Sigmoid colon (tissue), 7 donors: ENCODE results near the gene SPTBN5. TPM values are rescaled to one million over a fixed set of nuclear protein-coding genes. Genes with fewer than 3 reads are reported as not detected.

Source experiments
- DNase-seq: peaks from one replicate; pipeline ENCODE4 v3.0.0-alpha.2; 2019
- H3K27ac ChIP-seq, 4 donors: fragments of 200-600 bp; sonication (generic); one replicate each; pipeline ENCODE4 v1.5.1; 2016 to 2019; ENCODE audit warnings: mild to moderate bottlenecking in 1 of 4
- H3K27me3 ChIP-seq, 3 donors: fragments of 200-600 bp; sonication (generic); one replicate each; pipeline ENCODE4 v1.5.1; 2019; ENCODE audit warnings: mild to moderate bottlenecking in 1 of 3
- H3K36me3 ChIP-seq, 4 donors: fragments of 200-600 bp; sonication (generic); one replicate each; pipeline ENCODE4 v1.5.1; 2016 to 2019
- H3K4me1 ChIP-seq, 4 donors: fragments of 200-600 bp; sonication (generic); one replicate each; pipeline ENCODE4 v1.5.1; 2017 to 2019
- H3K4me3 ChIP-seq, 4 donors: fragments of 200-600 bp; sonication (generic); one replicate each; pipeline ENCODE4 v1.5.1; 2017 to 2019; ENCODE audit warnings: mild to moderate bottlenecking in 2 of 4, moderate library complexity in 1 of 4
- H3K9me3 ChIP-seq, 4 donors: fragments of 200-600 bp in 3 of 4; sonication (generic) in 3 of 4; one replicate each; pipeline versions ENCODE4 v1.5.1 to v1.6.1; 2013 to 2019
- EP300 ChIP-seq, 4 donors: sonication (generic); formaldehyde crosslinking; IDR thresholded peaks; one replicate each; pipeline ENCODE4 v1.6.1; 2017; ENCODE audit warnings: antibody characterized with exemption in 4 of 4
- POLR2A ChIP-seq, 2 donors: fragments of 450-650 bp; IDR thresholded peaks; one replicate each; pipeline ENCODE4 v1.6.1; 2016; ENCODE audit warnings: antibody characterized with exemption in 2 of 2, mild to moderate bottlenecking in 2 of 2, moderate library complexity in 2 of 2
- POLR2AphosphoS5 ChIP-seq, 4 donors: sonication (generic); formaldehyde crosslinking; IDR thresholded peaks; one replicate each; pipeline ENCODE4 v1.6.1; 2017; ENCODE audit warnings: antibody characterized with exemption in 4 of 4
- WGBS, 2 donors: extraction: QIAGEN DNeasy Blood & Tissue Kit; methylation state at CpG; one replicate each; pipeline ENCODE4 v1.1.7; 2013; 5-methylcytosine and 5-hydroxymethylcytosine counted together
- intact Hi-C: fragments of 100-400 bp; cut with DNase I; formaldehyde crosslinking; loops from one replicate; pipeline ENCODE4 v1.15.1; 2023
- polyA plus RNA-seq, 3 donors: library from polyadenylated mRNA; stranded (reverse); fragments of 200-250 nt; gene quantifications; one replicate each; pipeline ENCODE4 v1.2.3, GENCODE V29; 2013
- total RNA-seq, 4 donors: library from RNA; depleted of rRNA; stranded (reverse); fragments of >200 nt; gene quantifications; one replicate each; pipeline ENCODE4 v1.1.0, GENCODE V29; 2016
- TF ChIP-seq, protein P1 (sequence below), 4 experiments: fragments of 450-650 bp in 3 of 4; fragments of 200-600 bp in 1 of 4; IDR thresholded peaks; one replicate each; pipeline ENCODE4 v1.5.1; 2016 to 2019; ENCODE audit warnings: antibody characterized with exemption in 4 of 4, mild to moderate bottlenecking in 3 of 4, moderate library complexity in 2 of 4
- donor health status: healthy with polysubstance abuse.
- donor health status: Bipolar disorder and iron deficiency.
- donor health status: healthy.

The SPTBN5 gene
- total and polyA plus RNA-seq, 7 donors, result under 0.01 to 2.3 (median 0.60) TPM

DNA sequence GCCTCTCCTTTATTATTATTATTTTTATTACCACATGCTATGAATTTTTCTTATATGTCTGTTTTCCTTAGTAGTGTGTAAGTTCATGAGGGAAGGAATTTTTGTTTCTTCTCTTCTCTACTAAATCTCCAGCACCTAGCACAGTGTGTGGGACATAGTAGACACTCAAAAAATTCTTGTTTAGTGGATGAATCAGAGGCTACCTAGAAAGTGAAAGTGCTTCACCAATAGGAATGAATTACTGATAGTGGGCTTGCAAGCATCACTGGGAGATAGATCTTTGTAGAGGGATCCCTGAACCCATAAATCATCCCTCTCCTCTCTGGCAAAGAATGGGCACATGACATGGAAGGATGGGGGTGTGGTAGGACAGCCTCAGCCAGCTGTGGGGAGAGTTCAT lies 8.5 kb downstream of the SPTBN5 start:
- H3K27me3 ChIP-seq, result peaks cover 0 to 20% (median 9%) of the 10 kb centered on the region in 3 donors
- peaks cover 0 to 17% (median 12%) of the 10 kb centered on the region in 4 donors for H3K4me1 ChIP-seq
- H3K27ac ChIP-seq, result no peak overlapping the region
- no peaks in the 10 kb centered on the region for H3K9me3 ChIP-seq
- no peaks in the 10 kb centered on the region for H3K36me3 ChIP-seq
- intact Hi-C loops, result no loop called here
- TF ChIP-seq, protein P1, sequence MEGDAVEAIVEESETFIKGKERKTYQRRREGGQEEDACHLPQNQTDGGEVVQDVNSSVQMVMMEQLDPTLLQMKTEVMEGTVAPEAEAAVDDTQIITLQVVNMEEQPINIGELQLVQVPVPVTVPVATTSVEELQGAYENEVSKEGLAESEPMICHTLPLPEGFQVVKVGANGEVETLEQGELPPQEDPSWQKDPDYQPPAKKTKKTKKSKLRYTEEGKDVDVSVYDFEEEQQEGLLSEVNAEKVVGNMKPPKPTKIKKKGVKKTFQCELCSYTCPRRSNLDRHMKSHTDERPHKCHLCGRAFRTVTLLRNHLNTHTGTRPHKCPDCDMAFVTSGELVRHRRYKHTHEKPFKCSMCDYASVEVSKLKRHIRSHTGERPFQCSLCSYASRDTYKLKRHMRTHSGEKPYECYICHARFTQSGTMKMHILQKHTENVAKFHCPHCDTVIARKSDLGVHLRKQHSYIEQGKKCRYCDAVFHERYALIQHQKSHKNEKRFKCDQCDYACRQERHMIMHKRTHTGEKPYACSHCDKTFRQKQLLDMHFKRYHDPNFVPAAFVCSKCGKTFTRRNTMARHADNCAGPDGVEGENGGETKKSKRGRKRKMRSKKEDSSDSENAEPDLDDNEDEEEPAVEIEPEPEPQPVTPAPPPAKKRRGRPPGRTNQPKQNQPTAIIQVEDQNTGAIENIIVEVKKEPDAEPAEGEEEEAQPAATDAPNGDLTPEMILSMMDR (IDR thresholded peaks at IDR 0.05), result no peak
- TF ChIP-seq POLR2AphosphoS5 (IDR thresholded peaks at IDR 0.05) (no peak), POLR2A (IDR thresholded peaks at IDR 0.05) (no peak), EP300 (IDR thresholded peaks at IDR 0.05) (no peak)
- H3K4me3 ChIP-seq, result no peak overlapping the region
- DNase-seq, result no peak

DNA sequence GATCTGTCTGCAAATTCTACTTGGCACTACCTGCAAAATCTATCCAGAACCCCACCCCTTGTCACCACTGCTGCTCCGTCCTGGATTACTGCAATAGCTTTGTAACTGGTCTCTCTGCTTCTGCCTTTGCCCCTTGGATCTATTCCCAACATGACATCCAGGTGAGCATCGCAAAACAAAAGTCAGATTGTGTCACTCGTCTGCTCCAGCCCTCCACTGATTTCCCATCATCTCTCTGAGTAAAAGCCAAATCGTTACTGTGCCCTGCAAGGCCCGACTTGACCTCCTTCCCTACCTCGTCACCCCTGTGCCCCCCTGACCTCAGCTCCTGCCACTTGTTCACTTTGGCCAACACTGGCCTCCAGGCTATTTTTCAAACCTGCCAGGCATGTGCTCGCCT lies 9.4 kb downstream of the SPTBN5 start:
- Histone ChIP-seq H3K4me3 (no peak overlapping the region), H3K27ac (no peak overlapping the region), H3K36me3 (no peaks in the 10 kb centered on the region), H3K27me3 (peaks cover 0 to 28% (median 9%) of the 10 kb centered on the region in 3 donors), H3K4me1 (peaks cover 0 to 17% (median 12%) of the 10 kb centered on the region in 4 donors), H3K9me3 (no peaks in the 10 kb centered on the region)
- 73 to 86% methylated on average over 7 of the region's 7 CpGs for WGBS, 2 donors
- TF ChIP-seq, protein P1 (IDR thresholded peaks at IDR 0.05), result no peak
- TF ChIP-seq POLR2AphosphoS5 (IDR thresholded peaks at IDR 0.05) (no peak), EP300 (IDR thresholded peaks at IDR 0.05) (no peak), POLR2A (IDR thresholded peaks at IDR 0.05) (no peak)
- intact Hi-C loops, result no loop called here
- no peak for DNase-seq

DNA sequence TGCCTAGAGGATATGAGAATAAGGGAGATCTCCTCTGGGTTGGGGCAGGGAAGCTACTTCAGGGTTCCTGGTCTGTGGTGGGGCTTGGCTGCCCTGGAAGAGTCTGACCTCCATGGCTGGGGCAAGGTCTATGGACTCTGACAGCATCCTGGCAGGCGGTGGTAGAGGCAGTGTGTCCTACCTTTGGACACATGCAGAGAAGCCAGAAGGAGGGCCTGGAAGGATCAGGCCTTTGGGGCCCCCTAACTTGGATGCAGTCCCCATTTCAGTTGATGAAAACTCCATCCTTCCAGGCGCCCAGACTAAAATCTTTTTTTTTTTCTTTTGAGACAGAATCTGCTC lies 10.4 kb downstream of the SPTBN5 start:
- WGBS, 2 donors, result 88 to 94% methylated on average over 2 of the region's 2 CpGs
- H3K27me3 ChIP-seq, result peaks cover 0 to 33% (median 9%) of the 10 kb centered on the region in 3 donors
- no peaks in the 10 kb centered on the region for H3K9me3 ChIP-seq
- peaks cover 0 to 17% (median 12%) of the 10 kb centered on the region in 4 donors for H3K4me1 ChIP-seq
- intact Hi-C loops, result no loop called here
- TF ChIP-seq, protein P1 (IDR thresholded peaks at IDR 0.05), result no peak
- TF ChIP-seq EP300 (IDR thresholded peaks at IDR 0.05) (no peak), POLR2AphosphoS5 (IDR thresholded peaks at IDR 0.05) (no peak), POLR2A (IDR thresholded peaks at IDR 0.05) (no peak)
- H3K36me3 ChIP-seq, result no peaks in the 10 kb centered on the region
- no peak overlapping the region for H3K4me3 ChIP-seq
- H3K27ac ChIP-seq, result no peak overlapping the region
- no peak for DNase-seq

DNA sequence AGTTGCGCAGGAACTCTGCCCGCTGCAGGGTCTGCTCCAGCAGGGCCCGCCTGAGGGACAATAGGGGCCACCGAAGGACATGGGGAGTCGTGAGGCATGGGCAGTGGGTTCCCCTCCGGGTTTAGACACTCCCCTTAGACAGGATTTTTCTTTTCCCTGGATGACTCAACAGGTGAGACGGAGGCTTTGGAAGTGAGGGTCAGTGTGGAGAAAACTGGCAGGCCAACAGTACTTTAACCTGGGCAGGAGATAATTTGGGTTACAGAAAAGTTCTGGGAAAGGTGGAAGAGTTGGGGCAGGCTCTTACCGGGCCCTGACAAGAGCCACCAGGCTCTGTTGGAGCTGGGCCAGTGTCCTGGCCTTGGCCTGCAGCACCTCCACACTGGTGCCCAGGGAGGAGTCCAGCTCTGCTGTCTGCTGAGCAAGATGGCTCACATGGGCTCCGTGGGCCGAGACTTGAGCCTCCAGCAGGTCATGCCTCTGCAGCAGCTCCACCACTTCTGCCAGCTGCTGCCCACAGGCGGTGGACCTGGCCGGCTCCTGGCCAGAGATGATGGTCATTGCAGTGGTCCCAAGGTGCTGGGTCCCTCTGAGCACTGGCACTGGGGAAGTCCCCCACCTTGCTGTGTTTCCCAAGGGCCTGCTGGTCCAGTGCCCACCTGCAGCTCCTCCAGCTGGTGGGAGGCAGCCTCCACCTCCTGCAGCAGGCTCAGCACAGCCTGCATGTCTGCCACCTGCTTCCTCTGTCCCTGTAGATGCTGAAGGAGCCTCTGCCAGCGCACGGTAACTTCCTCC lies 11.0 kb downstream of the SPTBN5 start:
- Histone ChIP-seq H3K27me3 (peaks cover 0 to 33% (median 9%) of the 10 kb centered on the region in 3 donors), H3K36me3 (no peaks in the 10 kb centered on the region), H3K4me3 (peak overlapping the region in 3 of 4 donors; percentile 32 to 45 (median 45)), H3K27ac (no peak overlapping the region), H3K4me1 (peaks cover 0 to 17% (median 12%) of the 10 kb centered on the region in 4 donors), H3K9me3 (no peaks in the 10 kb centered on the region)
- no peak for DNase-seq
- intact Hi-C loops, result no loop called here
- 49 to 79% methylated on average over 14 of the region's 14 CpGs for WGBS, 2 donors
- TF ChIP-seq, protein P1 (IDR thresholded peaks at IDR 0.05), result no peak
- TF ChIP-seq POLR2A (IDR thresholded peaks at IDR 0.05), result no peak
- no peak for TF ChIP-seq POLR2AphosphoS5 (IDR thresholded peaks at IDR 0.05)
- TF ChIP-seq EP300 (IDR thresholded peaks at IDR 0.05), result no peak
